AG09319 (cell line): ENCODE results near the gene PARD3.

ENCODE experiments used
- DNase-seq: peaks from one replicate; pipeline ENCODE4 v3.0.0-alpha.2; 2010; ENCODE audit warnings: low read depth; ENCODE audit errors: extremely low read depth
- CTCF ChIP-seq: IDR thresholded peaks from 2 replicates; pipeline ENCODE4 v1.5.1; 2011; ENCODE audit warnings: low read depth, mild to moderate bottlenecking, inconsistent platforms, low read length, moderate library complexity

PARD3 gene

DNA sequence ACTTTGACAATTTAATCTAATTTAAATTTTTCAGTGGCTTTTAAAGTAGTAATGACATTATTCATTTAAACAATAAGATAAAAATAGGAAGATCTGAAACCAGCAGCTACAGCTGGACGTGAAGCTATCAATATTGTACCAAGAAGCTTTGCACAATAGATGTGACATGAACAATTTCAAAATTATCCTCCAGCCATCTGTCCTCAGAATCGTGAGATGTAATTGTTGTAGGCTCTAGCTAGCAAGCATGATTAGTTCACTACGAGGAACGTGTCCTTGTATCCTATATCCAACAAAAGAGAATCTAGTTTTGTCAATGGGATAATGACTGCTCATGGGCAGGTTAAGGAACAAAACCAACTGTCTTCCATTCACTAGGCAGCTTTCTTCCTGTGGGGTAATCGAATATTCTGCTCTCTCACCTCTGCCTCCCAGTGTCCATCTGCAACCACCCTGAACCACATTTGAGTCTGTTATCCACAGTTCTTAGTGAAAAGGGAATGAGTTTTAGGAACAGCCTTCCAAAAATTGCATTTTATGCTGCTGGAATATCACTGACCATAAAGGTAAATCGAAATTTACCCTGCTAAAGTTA, 247.3 kb downstream of the PARD3 start:
- DNase-seq: no peak

DNA sequence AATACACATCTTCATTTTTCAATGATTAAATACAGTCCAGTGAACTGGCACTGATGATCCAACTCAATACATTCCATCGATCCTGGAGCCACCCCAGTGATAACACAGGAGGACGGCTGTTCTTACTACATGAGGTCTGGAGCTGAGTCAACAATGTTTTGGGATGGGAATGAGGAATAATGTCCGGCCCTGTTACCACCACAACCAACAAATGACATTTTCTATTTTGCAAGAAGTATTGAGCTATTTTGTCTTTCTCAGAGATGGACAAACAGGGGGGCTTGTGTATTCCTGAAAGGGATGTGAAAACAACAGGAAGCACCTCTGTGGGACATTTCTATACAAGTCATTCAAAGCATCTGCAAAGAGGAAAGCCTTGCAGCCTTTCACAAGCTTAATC, 249.2 kb downstream of the PARD3 start:
- TF ChIP-seq CTCF: no peak
- DNase-seq: no peak

More for the DNA sequence above, 247.3 kb downstream of the PARD3 start:
- TF ChIP-seq CTCF: no peak

- no peak for DNase-seq
- TF ChIP-seq CTCF: no peak
These were observed 257.0 kb downstream of the PARD3 start for GRCh38 chr10:34558093-34558583.

DNA sequence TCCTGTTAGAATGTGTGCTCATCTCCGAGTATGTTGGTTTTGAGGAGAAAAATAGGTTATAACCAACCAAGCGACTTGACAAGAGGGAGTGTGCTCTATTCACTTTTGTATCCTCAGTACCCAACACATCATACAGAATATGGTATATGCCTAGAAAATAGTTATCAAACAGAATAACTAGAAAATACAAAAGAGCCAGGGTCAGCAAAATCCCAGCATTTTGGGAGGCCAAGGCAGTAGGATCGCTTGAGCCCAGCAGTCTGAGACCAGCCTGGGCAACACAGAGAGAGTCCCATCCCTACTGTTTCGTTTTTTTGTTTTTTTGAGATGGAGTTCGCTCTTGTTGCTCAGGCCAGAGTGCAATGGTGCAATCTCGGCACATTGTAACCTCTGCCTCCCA, 257.9 kb downstream of the PARD3 start:
- DNase-seq: no peak
- no peak for TF ChIP-seq CTCF

DNA sequence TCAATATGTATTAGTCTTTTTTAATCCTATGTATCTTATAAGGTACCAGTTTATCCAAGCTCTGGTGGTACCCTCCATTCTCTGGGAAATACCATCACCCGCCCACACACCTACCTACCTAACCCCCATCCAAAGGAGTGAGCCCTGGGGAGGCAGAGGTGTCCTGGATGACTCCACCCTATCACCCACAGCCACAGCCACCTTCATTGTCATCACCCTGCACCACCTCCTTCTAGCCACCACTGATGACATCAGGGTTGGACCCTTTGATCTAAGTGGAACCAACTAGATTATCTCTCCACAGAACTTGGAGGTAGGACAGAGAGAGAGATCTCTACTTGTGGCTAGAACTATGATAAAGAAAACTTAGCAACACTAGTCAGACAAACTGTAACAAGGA, 259.4 kb downstream of the PARD3 start:
- no peak for TF ChIP-seq CTCF
- no peak for DNase-seq

DNA sequence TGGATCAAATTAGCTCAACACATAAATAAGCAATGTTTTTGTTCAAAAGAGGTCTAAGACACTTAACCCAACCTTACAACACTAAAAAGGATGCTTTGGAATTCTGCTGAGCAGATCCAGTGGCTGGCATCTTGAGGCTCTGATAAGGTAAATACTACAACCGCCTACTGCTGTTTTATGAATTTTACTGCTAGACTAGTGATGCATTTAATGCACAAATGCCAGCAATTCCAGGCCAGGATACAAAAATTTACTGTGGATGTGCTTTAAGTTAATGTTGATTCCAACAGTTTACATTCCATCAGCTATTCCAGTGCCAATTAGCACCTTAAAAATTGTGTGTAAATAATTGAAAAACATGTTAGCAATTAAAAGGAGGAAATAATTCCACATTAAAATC, 261.3 kb downstream of the PARD3 start:
- no peak for DNase-seq
- no peak for TF ChIP-seq CTCF

DNA sequence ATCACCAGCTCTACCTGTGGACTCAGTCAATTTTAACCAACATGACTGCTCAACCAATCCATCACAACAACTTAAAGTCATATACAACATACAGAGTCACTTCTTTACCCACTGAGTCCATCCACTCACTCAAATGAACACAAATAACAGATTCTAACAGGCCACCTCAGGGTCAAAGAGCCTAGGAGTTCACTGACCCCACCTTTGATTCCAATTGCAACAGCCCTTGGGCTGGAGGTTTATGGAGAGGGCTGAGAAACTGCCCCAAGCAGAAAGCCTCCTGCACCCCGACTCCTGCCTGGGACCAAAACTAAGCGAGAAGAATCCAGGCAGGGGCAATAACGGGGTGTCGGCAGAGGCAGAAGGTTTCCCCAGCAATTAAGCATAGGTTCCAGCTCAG, 263.8 kb downstream of the PARD3 start:
- TF ChIP-seq CTCF: no peak
- DNase-seq: no peak
